ENCODE measurements around the gene OPALIN.

Gene OPALIN

GRCh38 chr10:96358851-96359540 lies at the start of gene OPALIN:
Gene OPALIN (minus strand): TSS chr10:96359002. CDS start chr10:96358896, 106 bp downstream.
- FAIRE-seq (no peak), DNase-seq (ENCODE audit: insufficient read length, low spot score) (no peak)

DNA sequence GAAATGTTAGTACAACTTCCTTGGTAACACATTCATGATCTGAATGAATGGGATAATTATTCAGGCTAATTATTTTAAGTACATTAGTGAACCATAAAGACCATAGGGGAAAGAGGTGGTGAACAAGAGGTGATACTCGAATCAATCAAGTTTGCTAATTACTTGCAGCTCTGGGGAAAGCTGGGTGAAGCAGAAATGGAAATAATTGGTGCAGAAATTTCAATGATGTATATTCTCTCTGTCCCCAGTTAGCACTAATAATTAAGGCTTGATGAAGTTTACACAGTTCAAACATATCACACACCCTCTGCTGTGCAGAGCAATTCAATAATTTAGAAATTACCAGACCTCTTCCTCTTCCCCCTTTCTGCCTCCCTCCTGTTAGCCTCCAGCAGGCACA lies 49.4 kb upstream of the OPALIN start:
- DNase-seq (ENCODE audit: insufficient read length, low spot score) (no peak), FAIRE-seq (no peak)

DNA sequence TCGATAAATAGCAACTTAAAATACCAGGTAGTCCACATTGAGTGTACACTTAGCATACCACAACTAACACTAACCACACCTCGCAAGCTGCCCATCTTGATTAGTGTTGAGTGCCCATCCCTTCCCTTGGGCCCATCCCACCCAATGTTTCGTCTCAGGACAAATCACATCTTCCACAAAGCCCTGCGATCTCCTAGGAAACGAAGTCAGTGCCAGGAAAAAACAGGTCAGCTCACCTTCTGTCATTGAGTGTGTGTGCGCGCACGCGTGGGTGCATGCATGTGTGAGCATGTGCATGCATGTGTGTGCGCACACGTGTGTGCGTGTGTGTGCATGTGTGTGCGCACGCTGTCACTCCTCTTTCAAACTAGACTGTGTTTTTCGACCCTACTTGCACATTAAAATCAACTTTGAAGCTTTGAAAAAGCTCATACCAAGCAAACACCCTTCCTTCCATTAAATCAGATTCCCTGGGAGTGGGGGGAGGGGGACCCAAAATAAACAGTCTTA lies 48.8 kb upstream of the OPALIN start:
- FAIRE-seq, result no peak
- no peak for DNase-seq (ENCODE audit: insufficient read length, low spot score)

GRCh38 chr10:96406091-96406490 lies 47.3 kb upstream of the OPALIN start:
- no peak for DNase-seq (ENCODE audit: insufficient read length, low spot score)
- no peak for FAIRE-seq

- DNase-seq (ENCODE audit: insufficient read length, low spot score) (no peak), FAIRE-seq (no peak)
Observed at GRCh38 chr10:96402417-96403305, 43.9 kb upstream of the OPALIN start.

DNA sequence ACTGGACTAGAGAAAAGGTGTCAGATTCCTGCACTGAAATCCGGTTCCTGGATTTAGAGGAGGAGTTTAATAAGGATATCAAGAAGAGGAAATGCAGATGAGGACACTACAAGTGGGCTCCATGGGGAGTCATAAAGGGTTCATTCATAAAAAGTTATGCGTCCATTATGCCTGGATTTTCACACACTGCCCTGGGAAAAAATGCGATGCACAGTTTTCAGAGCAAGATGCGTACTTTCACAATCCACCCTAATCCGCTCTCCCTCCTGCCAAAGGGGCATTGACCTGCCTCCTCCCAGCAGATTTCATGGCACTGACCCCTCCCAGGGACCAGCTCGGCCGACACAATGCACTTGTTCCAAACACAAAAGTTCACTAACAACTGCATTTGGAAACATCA lies 42.2 kb upstream of the OPALIN start:
- DNase-seq (ENCODE audit: insufficient read length, low spot score) (no peak), FAIRE-seq (no peak)

- FAIRE-seq (no peak), DNase-seq (ENCODE audit: insufficient read length, low spot score) (no peak)
Observed at GRCh38 chr10:96400465-96400864, 41.7 kb upstream of the OPALIN start.

DNA sequence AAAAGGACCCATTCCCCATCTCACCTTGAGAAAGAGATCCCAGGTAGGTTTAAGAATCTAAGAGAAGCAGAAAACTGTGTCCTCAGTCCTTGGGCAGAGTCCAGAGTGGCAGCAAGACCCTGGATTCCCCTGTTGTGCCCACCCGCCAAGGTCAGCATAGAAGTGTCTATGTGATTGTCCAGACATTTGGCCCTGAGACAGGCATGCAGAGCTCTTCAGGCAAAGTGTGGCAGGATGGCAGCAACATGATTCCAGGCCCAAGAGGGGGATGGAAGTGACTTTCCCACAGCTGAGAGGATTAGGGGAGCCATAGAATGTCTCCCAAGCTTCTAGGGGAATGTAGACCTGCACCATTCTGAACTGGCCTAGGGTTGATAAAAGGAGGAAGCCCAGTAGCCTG lies 39.1 kb upstream of the OPALIN start:
- no peak for FAIRE-seq

DNA sequence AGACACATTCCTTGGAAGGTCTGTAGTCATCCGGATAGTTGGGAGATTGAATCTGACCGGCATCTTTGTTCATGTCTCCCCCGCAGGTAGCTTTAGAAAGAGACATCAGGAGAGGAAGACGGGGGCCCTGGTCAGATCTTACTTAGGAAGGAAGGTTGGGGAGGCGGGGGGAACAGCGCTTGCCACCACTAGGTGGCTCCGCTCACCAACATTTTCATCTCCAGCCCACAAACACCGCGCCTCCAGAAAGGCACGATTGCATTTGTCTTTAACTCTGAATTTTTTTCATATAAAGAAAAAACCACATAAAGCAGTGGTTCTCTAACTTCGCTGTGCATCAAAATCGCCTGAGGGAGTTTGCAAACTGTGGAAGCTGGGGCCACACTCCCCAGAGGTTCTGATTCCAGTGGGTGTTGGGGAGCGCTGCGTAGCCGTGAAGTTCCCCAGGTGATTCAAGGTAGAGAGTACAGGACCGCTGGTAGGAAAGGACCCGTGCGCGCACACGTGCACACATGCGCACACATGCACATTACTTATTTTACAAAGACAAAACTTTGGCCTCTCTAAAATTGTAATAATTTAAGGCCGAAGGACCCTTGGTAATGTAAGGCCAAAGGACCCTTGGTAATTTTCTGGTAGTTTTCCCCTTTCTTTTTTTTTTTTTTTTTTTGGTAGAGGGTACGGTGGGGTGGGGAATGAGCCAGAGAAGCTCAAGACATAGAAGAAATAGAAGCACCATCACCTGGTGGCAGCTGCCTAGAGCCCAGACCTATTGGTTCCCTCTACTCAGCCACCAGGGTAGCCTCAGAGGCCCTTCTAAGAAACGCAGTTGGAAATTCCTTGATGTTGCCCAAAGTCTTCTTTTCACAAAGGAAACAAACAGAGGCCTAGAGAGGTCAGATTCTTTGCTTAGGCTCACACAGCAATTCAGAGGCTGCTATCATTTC lies 37.4 kb upstream of the OPALIN start:
- DNase-seq (ENCODE audit: insufficient read length, low spot score), result peak; percentile 70
- FAIRE-seq, result peak; percentile 60

More for the DNA sequence above, 39.1 kb upstream of the OPALIN start:
- no peak for DNase-seq (ENCODE audit: insufficient read length, low spot score)

DNA sequence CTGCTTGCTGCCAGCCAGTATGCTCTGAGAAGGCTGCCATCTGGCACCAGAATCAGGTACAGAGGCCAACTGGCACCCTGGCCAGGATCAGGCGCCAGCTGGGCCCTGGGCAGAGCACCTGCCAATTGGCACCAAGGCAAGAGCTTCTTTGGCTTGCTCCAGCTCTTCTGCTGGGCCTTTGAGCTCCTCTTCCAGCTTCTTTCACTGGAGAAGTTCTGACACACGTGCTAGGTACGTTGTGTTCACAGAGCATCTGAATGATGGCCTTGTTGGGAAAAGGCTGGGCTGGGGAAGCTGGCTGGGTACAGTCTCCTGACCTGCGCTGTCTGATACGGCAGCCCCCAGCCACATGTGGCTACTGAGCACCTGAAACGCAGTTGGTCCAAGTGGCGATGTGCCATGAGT lies 31.7 kb upstream of the OPALIN start:
- DNase-seq (ENCODE audit: insufficient read length, low spot score), result no peak
- FAIRE-seq, result no peak

- DNase-seq (ENCODE audit: insufficient read length, low spot score), result no peak
- FAIRE-seq, result no peak
Observed at GRCh38 chr10:96389785-96390184, 31.0 kb upstream of the OPALIN start.

DNA sequence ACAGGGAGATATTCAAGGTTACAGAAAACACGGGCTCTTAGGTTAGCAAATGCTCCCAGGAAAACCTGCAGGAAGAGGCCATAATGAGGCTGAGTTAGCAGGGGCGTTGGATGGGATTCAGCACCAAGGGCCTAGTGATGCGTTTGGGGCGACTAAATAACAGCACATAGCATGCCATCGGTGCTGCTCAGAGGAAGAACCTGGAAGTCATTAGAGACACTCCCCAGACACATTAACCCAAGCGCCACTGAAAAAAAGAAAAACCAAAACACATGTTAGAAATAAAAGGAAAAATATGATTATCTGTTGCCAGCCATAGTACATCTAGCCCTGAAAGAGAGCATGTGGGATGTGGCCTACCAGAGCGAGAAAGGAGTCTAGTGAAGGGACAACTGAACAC lies 28.8 kb upstream of the OPALIN start:
- DNase-seq (ENCODE audit: insufficient read length, low spot score) (no peak), FAIRE-seq (no peak)

DNA sequence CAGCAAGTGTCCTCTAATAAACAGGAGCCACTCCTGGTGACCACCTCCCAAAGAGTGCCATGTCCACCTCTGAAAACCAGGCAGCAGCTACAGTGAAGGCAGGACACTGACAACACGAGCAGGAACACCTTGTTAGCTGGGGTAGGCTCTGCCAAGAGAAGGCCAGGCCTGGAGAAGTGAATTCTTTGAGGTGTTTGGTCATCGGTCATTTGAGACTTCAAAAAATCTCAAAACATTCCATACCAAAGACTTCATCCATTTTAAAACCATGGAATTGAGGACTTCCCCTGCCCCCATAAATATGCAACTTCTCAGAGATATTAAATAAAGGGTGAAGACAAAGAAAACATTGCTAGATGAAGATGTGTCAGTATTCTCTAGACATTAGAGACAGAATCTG lies 28.4 kb upstream of the OPALIN start:
- DNase-seq (ENCODE audit: insufficient read length, low spot score) (no peak), FAIRE-seq (no peak)

- DNase-seq (ENCODE audit: insufficient read length, low spot score) (no peak), FAIRE-seq (no peak)
Observed at GRCh38 chr10:96384506-96384905, 25.7 kb upstream of the OPALIN start.

GRCh38 chr10:96380821-96381220 lies 22.0 kb upstream of the OPALIN start:
- DNase-seq (ENCODE audit: insufficient read length, low spot score) (no peak), FAIRE-seq (no peak)

DNA sequence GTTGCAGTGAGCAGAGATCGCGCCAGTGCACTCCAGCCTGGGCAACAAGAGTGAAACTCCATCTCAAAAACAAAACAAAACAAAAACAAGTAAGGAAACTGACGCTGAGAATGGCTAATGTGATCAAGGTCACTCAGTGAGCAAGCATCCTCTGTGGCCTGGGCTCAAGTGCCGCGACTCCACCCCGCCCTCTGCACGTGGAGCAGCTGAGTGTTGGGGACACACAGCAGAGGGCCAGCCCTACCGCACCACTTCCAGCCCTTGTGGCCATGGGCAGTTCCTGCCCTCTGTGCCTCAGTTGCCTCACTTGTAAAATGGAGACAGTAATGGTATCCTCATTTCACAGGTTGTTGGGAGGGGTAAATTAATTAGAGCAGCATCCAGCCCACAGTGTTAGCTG lies 21.0 kb upstream of the OPALIN start:
- no peak for FAIRE-seq
- no peak for DNase-seq (ENCODE audit: insufficient read length, low spot score)

DNA sequence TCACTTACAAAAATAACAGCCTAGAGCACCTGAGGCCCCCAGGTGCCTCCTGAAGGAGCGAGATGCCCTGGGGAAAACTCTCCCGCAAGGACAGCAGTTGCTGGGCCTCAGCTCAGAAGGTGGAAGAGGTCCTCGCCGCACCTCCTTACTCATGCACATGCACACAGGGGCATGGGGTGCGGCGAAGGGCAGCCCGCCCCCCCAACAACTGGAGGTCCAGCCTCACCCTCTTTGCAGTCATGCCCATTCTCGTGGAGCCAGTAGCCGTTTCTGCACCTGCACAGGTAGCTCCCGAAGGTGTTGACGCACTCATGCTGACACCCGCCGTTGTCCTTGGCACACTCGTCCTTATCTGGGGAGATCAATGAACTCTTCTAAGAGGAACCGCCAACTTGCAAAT lies 19.9 kb upstream of the OPALIN start:
- no peak for DNase-seq (ENCODE audit: insufficient read length, low spot score)
- FAIRE-seq, result no peak

DNA sequence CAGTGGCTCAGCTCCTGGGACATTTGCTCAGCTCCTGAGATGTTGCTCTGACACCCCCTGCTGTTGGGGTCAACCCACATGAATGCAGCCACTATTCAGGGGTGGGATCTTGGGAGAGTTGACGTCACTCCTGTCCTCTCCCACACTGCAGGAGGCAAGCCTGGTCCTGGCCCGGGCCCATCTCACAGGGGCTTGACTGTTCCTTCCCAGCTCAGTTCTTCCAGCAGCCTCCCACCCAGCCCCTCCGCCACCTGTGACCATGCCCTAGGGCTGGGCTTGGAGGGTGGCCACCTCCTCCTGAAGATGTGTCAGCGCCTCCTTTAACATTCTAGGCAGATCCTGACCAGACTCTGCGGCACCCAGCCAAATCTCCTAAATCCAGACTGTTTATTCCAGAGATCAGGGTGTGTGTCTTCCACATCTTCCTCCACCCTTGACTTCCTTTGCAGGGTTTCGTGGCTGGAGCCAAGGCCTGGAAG lies 19.1 kb upstream of the OPALIN start:
- FAIRE-seq (no peak), DNase-seq (ENCODE audit: insufficient read length, low spot score) (no peak)

DNA sequence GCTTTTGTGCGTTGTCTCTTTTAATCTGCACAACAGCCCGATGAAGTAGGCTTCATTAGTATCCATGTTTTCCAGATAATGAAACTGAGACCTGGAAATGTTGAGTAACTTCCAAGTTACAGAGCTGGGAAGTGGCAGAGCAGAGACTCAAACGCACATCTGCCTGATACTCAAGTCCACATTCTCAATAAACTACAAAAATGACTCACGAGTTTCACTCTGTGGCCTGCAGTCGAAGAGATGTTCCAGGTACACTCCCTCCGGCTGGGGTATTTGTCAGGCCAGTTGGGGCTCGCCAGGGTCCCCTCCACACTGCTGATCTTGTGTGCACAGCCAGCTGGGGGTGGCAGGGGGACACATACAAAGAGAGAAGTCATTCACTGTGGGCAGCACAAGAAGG lies 17.7 kb upstream of the OPALIN start:
- FAIRE-seq, result no peak
- DNase-seq (ENCODE audit: insufficient read length, low spot score), result peak; percentile 39

GRCh38 chr10:96374985-96375830 lies 16.4 kb upstream of the OPALIN start:
- FAIRE-seq (peak; percentile 98), DNase-seq (ENCODE audit: insufficient read length, low spot score) (peak; percentile 91)

Data from GM19239 (cell line).